Neural cell (in vitro differentiated cells): ENCODE measurements around the gene MEGF6. TPM values are rescaled to one million over a fixed set of nuclear protein-coding genes. Genes with fewer than 3 reads are reported as not detected.

Source experiments
- H2AFZ ChIP-seq: fragments of 200-600, 300-800 bp; sonication (generic), shearing (Covaris generic); 2 replicates; pipeline ENCODE4 v1.6.0; 2014; ENCODE audit warnings: low read depth, mild to moderate bottlenecking, antibody characterized with exemption, low read length, moderate library complexity
- H3F3A ChIP-seq: fragments of 200-600 bp; shearing (Covaris generic); 2 replicates; pipeline ENCODE4 v1.6.1; 2016; ENCODE audit warnings: mild to moderate bottlenecking, moderate library complexity, mixed read lengths, antibody characterized with exemption, low read length; ENCODE audit not compliant: insufficient read depth, poor library complexity, severe bottlenecking
- H3K27ac ChIP-seq: fragments of 200-600, 300-800 bp; sonication (generic), shearing (Covaris generic); 2 replicates; pipeline ENCODE4 v1.5.1; 2014; ENCODE audit warnings: mild to moderate bottlenecking, low read length, moderate library complexity
- H3K27me3 ChIP-seq: fragments of 300-800, 200-600 bp; sonication (generic), shearing (Covaris generic); 2 replicates; pipeline ENCODE4 v1.6.0; 2014; ENCODE audit warnings: mild to moderate bottlenecking, low read depth, low read length, moderate library complexity; ENCODE audit not compliant: insufficient read depth
- H3K36me3 ChIP-seq: fragments of 300-800, 200-600 bp; sonication (generic), shearing (Covaris generic); 2 replicates; pipeline ENCODE4 v1.5.1; 2014; ENCODE audit warnings: mild to moderate bottlenecking, antibody characterized with exemption, low read length, moderate library complexity; ENCODE audit not compliant: insufficient read depth
- H3K4me2 ChIP-seq: fragments of 300-800, 200-600 bp; sonication (generic), shearing (Covaris generic); 2 replicates; pipeline ENCODE4 v1.6.0; 2014; ENCODE audit warnings: mild to moderate bottlenecking, low read length
- H3K4me3 ChIP-seq: fragments of 300-800, 200-600 bp; sonication (generic), shearing (Covaris generic); 2 replicates; pipeline ENCODE4 v1.5.1; 2014; ENCODE audit warnings: mild to moderate bottlenecking, low read length, moderate library complexity
- H3K79me2 ChIP-seq: fragments of 200-600 bp; shearing (Covaris generic); replicated peaks from 2 replicates; pipeline ENCODE4 v1.6.0; 2014; ENCODE audit warnings: mild to moderate bottlenecking, low read length, moderate library complexity; ENCODE audit not compliant: insufficient read depth
- H3K9ac ChIP-seq: fragments of 300-800, 200-600 bp; sonication (generic), shearing (Covaris generic); 2 replicates; pipeline ENCODE4 v1.6.1; 2016; ENCODE audit warnings: mild to moderate bottlenecking, low read length, mixed read lengths
- H3K9me2 ChIP-seq: fragments of 200-600 bp; shearing (Covaris generic); 2 replicates; pipeline ENCODE4 v1.6.1; 2016; ENCODE audit warnings: mild to moderate bottlenecking, low read length, mixed read lengths; ENCODE audit not compliant: insufficient read depth
- H3K9me3 ChIP-seq: fragments of 200-600, 300-800 bp; sonication (generic), shearing (Covaris generic); 2 replicates; pipeline ENCODE4 v1.6.1; 2016; ENCODE audit warnings: mild to moderate bottlenecking, mixed run types, low read length, moderate library complexity, mixed read lengths
- H4K20me1 ChIP-seq: fragments of 200-600 bp; shearing (Covaris generic); 2 replicates; pipeline ENCODE4 v1.6.1; 2016; ENCODE audit warnings: mild to moderate bottlenecking, mixed run types; ENCODE audit not compliant: insufficient read depth
- CTCF ChIP-seq: fragments of 450-650 bp; IDR thresholded peaks from 2 replicates; pipeline ENCODE4 v1.5.1; 2014; ENCODE audit warnings: antibody characterized with exemption, mild to moderate bottlenecking, moderate library complexity; ENCODE audit not compliant: poor library complexity, severe bottlenecking
- EP300 ChIP-seq: fragments of 450-650 bp; conservative IDR thresholded peaks from 2 replicates; pipeline ENCODE4 v1.6.1; 2014; ENCODE audit warnings: antibody characterized with exemption, mild to moderate bottlenecking, moderate library complexity; ENCODE audit not compliant: poor library complexity, severe bottlenecking
- EZH2 ChIP-seq: fragments of 200-600, 300-800 bp; shearing (Covaris generic), sonication (generic); IDR thresholded peaks from 2 replicates; pipeline ENCODE4 v1.6.1; 2014; ENCODE audit warnings: antibody characterized with exemption, low read length, borderline replicate concordance, mild to moderate bottlenecking; ENCODE audit not compliant: insufficient read depth, poor library complexity, severe bottlenecking
- MXI1 ChIP-seq: fragments of 450-650 bp; conservative IDR thresholded peaks from 2 replicates; pipeline ENCODE4 v1.6.1; 2014; ENCODE audit warnings: antibody characterized with exemption, mild to moderate bottlenecking; ENCODE audit not compliant: poor library complexity, severe bottlenecking
- POLR2AphosphoS5 ChIP-seq: IDR thresholded peaks from 2 replicates; pipeline ENCODE4 v1.6.1; 2012
- RAD21 ChIP-seq: fragments of 450-650 bp; conservative IDR thresholded peaks from 2 replicates; pipeline ENCODE4 v1.6.1; 2014; ENCODE audit warnings: antibody characterized with exemption, mild to moderate bottlenecking, moderate library complexity
- REST ChIP-seq: IDR thresholded peaks from 2 replicates; pipeline ENCODE4 v1.6.1; 2012; ENCODE audit warnings: borderline replicate concordance
- SMC3 ChIP-seq: fragments of 450-650 bp; conservative IDR thresholded peaks from 2 replicates; pipeline ENCODE4 v1.6.1; 2014; ENCODE audit warnings: antibody characterized with exemption, mild to moderate bottlenecking, moderate library complexity; ENCODE audit not compliant: poor library complexity
- TAF1 ChIP-seq: IDR thresholded peaks from 2 replicates; pipeline ENCODE4 v1.6.1; 2012; ENCODE audit warnings: low read depth
- polyA plus RNA-seq: library from polyadenylated mRNA; depleted of rRNA; stranded (reverse); fragments of >200 nt; gene quantifications from 2 replicates; pipeline ENCODE4 v1.2.3, GENCODE V29; 2014

MEGF6 gene
- polyA plus RNA-seq, 1 donor from 2014 or later: 6.0 TPM

GRCh38 chr1:3555131-3555920 is 56.0 kb downstream of the MEGF6 start:
- H3K9me3 ChIP-seq: no peaks in the 10 kb centered on the region
- H3K4me2 ChIP-seq: no peak overlapping the region
- no peak overlapping the region for H3K9ac ChIP-seq
- no peak overlapping the region for H3K4me3 ChIP-seq
- no peak overlapping the region for H3K27ac ChIP-seq
- no peak for TF ChIP-seq POLR2AphosphoS5
- no peak for TF ChIP-seq EP300
- no peak for TF ChIP-seq TAF1
- no peak for TF ChIP-seq EZH2
- H3K27me3 ChIP-seq: no peaks in the 10 kb centered on the region
- H4K20me1 ChIP-seq: no peaks in the 10 kb centered on the region
- no peaks in the 10 kb centered on the region for H3K79me2 ChIP-seq
- no peaks in the 10 kb centered on the region for H3K36me3 ChIP-seq
- H3F3A ChIP-seq: no peaks in the 10 kb centered on the region
- H3K9me2 ChIP-seq: no peaks in the 10 kb centered on the region
- no peak overlapping the region for H2AFZ ChIP-seq

- TF ChIP-seq EZH2: no peak
- Histone ChIP-seq H3K9ac (no peak overlapping the region), H3K4me3 (no peak overlapping the region), H3K79me2 (no peaks in the 10 kb centered on the region), H4K20me1 (no peaks in the 10 kb centered on the region), H3K27ac (no peak overlapping the region), H3K9me3 (no peaks in the 10 kb centered on the region), H3K9me2 (no peaks in the 10 kb centered on the region), H3K4me2 (no peak overlapping the region), H3K36me3 (no peaks in the 10 kb centered on the region), H3F3A (no peaks in the 10 kb centered on the region), H2AFZ (no peak overlapping the region), H3K27me3 (no peaks in the 10 kb centered on the region)
Measured at GRCh38 chr1:3553940-3554223, 57.4 kb downstream of the MEGF6 start.

- H3F3A ChIP-seq: no peaks in the 10 kb centered on the region
- H3K27ac ChIP-seq: no peak overlapping the region
- no peaks in the 10 kb centered on the region for H3K36me3 ChIP-seq
- no peaks in the 10 kb centered on the region for H3K27me3 ChIP-seq
- TF ChIP-seq EZH2: no peak
- TF ChIP-seq MXI1: no peak
- no peak for TF ChIP-seq REST
- TF ChIP-seq TAF1: no peak
- TF ChIP-seq EP300: no peak
- no peak for TF ChIP-seq POLR2AphosphoS5
- TF ChIP-seq CTCF: no peak
- TF ChIP-seq SMC3: no peak
- TF ChIP-seq RAD21: no peak
- H3K9ac ChIP-seq: no peak overlapping the region
- H3K4me3 ChIP-seq: no peak overlapping the region
- H3K79me2 ChIP-seq: no peaks in the 10 kb centered on the region
- no peak overlapping the region for H2AFZ ChIP-seq
- no peaks in the 10 kb centered on the region for H3K9me2 ChIP-seq
- no peak overlapping the region for H3K4me2 ChIP-seq
- H3K9me3 ChIP-seq: no peaks in the 10 kb centered on the region
- no peaks in the 10 kb centered on the region for H4K20me1 ChIP-seq
Measured at GRCh38 chr1:3553166-3553939, 58.0 kb downstream of the MEGF6 start.
